Measurements from ENCODE around the gene E2F1.
A peak's percentile ranks its signal among the peaks of the same experiment; 100 is the strongest.

E2F1 gene

DNA sequence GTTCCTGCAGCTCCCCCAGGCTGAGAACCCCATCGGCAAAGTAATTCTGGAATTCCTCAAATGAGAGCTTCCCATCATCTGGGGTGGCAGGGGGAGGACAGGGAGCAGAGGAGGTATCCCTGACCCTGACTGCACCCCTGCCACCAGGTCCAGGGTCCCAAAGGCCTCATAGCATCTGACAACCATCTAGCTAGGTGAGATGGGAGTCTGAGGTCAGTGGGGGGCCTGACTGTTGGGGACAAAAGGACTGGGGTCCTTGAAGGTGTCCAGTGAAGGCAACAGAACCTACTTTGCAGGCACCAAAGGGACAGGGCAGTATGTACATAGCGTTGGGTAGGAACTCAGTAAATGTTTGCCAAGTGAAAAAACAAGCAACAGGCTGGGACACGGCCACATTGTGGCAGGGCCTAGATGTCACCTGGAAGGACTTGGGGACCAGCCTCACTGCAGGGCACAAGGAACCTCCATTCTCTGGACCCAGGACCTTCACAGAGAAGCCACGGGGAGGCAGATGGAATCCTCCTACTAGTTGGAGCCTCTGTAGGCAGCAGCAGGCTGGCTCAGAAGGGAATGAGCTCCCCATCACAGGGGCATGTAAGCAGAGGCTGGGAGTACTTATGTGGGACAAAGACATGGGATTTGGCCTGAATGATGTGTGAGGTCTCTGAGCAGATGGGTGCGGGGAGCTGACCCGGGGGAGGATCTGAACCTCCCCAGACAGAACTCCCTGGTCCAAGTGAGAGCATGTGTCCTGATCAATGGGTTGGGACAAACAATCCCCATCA lies 15.3 kb downstream of the E2F1 start:
- no peak for DNase-seq

DNA sequence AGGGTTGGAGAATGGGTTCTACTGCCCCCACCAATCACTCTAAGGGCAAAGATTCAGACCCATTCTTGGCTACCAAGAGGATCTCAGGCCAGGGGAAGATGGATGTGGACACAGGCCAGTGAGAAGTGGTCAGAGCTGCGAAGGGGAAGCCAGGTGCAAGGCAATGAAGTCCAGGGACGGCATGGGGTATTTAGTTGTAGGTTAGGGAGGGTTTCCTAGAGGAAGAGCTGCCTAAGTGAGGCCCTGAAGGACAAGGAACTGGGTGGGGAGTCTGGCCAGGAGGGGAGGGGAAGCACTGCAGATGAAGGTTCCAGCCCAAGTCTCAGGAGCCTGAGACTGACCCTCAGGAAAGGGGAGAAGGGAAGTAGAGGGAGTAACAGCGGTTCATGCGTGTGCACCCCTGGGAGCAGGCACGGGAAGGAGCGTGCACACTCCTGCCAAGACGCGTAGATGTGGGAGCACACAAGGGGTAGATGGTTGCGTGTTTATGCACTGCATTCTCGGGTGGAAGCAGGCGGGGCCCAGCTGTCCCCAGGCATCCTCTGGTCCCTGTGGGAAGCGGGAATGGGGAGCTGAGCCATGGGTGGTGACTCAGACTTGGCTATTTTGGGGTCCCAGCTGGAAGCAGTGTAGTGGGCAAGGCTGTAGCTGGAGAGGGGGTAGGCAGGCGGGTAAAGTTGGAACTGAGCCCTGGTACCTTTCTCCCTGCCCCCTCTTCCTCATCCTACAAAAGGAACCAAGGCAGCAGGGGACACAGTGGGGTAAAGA lies 16.1 kb downstream of the E2F1 start:
- no peak for DNase-seq

DNA sequence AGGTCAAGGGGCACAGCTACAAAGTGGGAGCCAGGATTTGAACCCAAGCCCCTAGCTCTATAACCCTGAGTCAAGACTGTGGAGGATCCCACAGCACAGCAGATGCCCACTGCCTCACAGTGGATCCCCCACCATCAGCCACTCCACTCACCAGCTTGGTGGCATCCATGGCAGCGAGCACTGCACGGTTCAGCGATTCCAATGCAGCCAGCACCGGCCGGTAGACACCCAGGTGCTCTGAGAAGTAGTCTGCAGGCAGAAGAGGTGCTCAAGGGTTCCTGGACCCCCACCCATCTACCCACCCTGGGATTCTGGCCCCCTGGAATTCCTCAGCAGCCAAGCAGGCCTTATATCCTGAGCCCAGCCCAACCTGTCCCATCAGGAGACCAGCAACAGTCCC lies 17.0 kb downstream of the E2F1 start:
- no peak for DNase-seq

DNA sequence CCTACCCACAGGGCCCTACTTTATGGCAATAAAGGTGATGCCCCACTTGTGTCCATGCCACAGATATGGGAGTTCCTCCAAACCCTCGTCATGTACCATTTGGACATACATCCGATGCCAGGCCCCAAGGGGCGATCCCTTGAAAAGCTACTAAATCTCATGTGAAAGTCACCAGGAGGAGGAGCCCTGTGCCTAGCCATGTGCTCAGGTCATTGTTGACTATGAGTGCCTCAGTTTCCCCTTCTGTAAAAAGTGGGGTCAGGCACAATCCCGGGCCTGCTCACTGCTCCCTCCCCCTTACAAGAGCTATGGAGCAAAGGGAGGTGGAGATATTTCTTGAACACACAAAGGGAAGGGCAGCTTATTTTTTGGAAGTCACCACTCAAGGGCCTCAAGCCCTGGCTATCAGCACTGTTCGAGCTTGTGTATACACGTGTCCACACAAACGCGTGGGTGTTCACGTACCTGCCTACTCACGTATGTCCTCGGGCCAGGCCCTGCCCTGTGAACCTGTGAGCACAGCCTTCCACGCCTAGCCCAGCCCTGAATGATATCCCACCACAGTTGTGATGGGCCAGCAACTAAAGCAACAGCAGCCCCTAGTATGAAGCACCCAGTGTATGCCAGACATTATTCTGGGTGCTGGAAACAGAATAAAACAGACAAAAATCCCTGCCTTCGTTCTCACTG lies 17.6 kb downstream of the E2F1 start:
- DNase-seq: no peak

DNA sequence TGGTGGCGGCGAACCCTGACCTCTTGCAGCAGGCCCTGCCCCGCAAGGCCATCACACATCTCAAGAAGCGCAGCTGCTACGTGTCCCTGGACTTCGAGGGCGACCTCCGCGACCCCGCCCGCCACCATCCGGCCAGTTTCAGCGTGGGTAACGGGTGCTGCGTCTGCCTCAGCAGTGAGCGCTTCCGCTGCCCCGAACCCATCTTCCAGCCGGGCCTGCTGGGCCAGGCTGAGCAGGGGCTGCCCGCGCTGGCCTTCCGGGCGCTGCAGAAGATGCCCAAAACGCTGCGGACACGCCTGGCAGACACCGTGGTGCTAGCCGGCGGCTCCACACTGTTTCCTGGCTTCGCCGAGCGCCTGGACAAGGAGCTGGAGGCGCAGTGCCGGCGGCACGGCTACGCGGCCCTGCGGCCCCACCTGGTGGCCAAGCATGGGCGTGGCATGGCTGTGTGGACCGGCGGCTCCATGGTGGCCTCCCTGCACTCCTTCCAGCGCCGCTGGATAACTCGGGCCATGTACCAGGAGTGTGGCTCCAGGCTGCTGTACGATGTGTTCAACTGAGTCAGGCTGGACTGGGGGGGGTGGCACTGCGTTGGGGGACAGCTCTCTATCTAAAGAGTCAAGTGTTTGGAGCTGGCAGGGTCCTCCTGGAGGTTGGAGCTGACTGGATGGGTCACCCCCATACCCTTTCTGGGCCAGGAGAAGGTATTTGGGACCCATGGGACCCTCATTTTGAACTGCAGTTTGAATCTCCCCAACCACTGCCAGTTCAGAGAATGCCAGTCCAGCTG lies 18.3 kb downstream of the E2F1 start:
- DNase-seq: peak; percentile 87

DNA sequence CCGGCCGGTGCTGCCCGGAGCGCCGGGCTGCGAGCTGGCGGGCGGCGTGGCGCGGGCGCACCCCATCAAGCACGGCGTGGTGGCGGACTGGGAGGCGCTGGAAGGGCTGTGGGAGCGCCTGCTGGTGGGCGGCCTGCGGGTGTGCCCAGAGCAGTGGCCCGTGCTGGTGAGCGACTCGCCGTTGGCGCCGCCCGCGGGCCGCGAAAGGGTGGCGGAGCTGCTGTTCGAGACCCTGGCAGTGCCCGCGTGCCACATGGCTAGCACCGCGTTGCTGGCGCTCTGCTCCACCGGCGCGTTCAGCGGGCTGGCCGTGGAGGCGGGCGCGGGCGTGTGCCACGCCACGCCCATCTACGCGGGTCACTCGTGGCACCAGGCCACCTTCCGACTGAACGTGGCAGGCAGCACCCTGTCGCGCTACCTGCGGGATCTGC lies 18.9 kb downstream of the E2F1 start:
- peak; percentile 60 for DNase-seq

DNA sequence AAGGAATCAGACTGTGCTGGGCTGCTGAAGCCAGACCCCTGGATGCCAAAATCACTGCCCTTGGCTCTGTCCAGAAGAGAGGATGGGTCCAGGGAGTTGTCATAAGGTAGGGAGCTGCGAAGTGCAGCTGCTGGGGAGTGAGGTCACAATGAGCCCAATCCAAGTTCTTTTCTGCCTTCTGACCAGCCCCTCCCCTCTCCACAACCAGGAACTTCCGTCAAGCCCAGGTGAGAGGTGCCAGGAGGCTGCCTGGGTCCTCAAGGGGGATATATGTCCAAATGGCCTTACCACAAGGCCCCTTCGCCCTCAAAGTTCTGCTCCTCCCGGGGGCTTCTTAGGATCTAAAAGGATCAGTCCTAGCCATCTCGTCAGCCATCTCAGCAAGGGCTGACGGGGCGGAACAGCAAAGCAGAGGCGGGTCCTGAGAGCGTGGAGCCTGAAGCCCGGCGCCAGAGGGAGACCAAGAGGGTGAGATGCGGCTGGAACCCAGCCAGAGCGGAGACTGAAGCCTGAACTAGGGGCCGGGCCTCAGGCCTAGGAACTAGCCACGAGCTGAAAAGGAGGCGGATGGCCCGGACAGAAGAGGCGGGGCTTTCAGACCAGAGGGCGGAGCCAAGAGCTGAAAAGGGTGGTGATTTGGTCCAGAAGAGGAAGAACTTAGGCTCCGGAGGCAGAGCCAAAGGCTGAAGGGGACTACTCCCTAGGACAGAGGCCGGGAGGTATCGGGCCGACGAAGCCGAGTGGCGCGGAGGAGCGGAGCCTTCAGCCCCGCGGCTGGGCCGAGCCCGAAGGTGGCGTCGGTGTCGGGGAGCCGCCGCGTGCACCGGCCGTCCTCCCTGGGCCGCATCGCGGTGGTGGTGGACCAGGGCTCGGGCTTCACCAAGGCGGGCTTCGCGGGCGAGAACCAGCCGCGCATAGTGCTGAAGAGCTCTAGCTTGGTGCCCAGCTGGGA lies 19.6 kb downstream of the E2F1 start, which contains the start of gene ACTL10:
ACTL10 (plus strand) TSS at position 651 of the 952 bp plus-strand sequence. CDS start 555 bp downstream, outside the sequence.
- peak; percentile 91 for DNase-seq

DNA sequence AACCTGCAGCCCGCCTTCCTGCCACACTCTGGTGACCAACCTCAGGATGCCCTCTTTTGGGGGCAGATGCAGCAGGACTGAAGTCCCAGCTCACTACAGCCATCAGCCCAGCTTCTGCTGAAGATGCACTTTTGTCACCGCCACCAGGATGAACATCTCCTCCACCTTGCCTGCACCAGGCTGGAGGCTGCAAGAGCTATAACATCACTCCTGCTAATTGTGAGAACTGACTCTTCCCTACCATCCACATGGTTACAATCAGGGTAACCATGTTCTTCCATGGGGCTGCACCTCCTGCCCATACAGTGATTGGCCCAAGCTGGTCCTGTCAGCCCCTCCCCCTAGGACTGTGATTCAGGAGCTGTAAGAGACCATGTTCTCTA lies 21.4 kb downstream of the E2F1 start:
- DNase-seq: no peak

DNA sequence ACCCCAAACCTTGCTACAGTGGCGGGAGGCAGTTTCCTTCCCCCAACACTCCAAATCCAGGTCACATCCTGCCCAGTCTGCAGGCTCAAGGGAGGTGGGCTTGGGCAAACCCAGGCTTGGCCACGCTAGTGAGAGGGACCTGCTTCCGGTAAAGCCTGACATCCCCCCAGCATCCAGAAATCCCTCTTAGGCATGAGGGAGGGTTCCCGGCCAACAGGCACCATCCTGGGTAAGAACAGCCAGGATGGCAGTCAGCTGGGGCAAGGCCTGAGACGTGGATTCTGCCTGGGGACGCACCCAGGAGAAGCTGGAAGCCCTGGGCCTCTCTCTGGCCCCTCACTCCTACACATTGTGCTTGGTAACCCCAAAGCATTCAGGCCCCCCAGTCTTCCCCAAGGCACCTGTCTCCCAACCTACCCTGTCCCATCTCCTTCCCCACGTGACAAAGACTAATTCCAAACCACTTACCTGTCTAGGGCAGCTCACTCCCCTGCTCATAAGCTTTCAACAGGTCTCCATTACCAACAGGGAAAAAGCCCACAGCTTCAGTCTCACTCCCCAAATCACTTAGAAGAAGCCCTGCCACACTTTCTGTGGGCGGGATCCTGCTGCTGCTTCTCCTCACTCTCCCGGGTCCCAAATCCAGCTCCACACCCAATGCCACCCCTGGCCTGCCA lies 22.0 kb downstream of the E2F1 start:
- DNase-seq: no peak

DNA sequence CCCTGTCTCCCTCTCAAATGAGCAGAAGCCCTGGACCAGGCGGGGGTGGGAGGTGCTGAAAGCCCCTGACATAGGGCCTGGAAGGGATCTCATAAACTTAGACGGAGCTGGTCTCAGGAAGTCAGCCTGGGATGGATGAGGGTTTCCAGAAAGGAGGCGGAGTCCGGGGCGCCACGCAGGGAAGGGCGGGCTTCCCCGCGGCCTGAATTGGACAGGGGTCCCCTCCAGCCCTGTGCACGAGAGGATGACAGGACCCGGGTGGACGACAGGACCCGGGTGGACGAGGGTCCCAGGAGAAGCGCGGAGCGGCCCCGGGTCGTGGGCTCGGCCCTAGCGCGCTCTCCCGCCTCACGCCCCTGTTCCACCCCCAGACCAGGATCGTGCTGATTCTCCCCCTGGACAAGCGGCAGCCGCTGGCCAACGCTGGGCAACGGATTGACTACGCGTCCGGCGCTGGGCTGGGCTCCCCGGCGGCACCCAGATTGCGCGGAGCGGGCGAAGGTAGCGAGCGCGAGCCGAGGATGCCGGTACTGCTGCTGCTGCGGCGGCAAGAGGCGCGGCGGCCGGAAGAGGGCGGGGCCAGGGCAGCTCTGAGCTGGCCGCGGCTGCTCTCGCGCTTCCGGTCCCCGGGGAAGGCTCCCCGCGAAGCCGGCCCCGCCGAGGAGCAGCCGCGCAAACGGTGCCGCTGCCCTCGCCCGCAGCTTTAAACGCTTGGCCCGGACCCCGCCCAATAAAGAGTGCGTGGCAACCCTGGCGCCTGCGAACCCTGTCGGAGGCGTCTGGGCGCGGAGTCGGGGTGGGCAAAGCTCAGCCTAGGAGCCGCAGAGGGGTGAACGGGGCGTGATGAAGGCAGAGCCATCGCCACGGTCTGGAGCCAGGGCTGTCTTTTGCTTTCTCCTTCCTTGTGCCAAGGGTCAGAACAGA lies 22.8 kb downstream of the E2F1 start:
- peak; percentile 82 for DNase-seq

DNA sequence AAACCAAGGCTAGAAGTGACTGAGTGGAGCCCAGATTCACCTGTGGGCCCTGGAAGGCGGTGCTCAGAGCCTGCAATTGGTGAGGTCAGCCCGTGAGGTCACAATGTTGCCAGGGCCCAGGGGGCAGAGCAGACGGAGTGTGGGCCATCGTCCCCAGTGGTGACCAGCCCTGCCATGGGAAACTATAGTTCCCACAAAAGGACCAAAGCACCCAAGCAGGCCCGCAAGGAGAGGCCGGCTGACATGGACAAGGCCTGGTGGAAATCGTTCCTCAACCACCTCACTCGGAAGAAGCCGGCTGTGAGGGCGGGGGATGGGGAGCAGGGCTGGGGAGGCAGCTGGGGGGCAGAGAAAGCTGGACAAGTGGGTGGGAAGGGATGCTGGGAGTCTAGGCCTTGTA lies 24.0 kb downstream of the E2F1 start, which contains the start of gene C20orf144:
C20orf144 (plus strand) TSS at position 156 of the 400 bp plus-strand sequence; CDS start at position 175, 19 bp downstream.
- DNase-seq: no peak

DNA sequence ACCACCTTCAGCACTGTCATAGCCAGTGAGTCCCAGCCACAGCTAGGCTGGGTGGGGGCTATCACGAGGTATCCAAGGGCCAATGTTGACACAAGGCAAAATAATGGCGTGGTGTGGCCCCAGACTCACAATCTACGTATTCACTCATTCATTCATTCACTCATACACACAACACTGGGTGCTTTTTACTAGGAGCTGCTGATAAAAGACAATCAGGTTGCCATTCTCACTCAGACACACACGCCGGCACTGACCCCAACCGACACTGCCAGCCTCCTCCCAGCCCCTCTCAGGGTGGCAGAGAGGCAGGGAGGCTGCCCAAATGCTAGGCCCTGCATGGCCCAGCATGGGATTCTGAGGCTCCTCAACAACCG lies 25.5 kb downstream of the E2F1 start:
- DNase-seq: no peak

DNA sequence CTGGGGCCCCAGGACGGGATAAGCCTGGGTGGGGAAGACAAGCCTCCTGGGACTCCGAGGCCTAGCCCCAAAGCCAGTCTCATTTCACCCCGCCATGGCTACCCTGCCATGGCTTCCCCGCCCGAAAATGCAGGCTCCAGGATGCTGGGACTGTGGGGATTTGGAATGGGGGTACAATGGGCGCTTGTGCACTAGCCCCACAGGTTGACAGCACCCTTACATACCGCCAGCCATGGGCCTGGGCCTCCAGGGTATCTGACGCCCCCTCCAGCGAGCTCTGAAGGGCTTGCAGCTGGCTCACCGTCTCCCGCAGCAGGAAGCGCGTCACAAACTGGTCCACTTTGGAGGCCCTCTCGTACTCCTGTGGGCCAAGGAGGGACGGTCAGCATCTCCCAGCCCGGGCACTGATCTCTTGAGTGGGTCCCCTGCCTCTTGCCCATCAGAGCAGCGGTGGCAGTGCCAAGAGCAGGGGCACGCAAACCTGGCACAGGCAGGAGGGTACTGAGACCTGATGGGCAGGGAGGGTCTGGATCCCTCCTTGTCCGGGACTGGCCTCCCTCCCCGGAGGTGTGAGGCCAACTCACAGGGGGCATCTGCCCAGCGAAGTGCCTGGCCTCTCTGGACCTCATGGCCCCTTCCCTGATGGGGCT lies 26.0 kb downstream of the E2F1 start:
- no peak for DNase-seq

DNA sequence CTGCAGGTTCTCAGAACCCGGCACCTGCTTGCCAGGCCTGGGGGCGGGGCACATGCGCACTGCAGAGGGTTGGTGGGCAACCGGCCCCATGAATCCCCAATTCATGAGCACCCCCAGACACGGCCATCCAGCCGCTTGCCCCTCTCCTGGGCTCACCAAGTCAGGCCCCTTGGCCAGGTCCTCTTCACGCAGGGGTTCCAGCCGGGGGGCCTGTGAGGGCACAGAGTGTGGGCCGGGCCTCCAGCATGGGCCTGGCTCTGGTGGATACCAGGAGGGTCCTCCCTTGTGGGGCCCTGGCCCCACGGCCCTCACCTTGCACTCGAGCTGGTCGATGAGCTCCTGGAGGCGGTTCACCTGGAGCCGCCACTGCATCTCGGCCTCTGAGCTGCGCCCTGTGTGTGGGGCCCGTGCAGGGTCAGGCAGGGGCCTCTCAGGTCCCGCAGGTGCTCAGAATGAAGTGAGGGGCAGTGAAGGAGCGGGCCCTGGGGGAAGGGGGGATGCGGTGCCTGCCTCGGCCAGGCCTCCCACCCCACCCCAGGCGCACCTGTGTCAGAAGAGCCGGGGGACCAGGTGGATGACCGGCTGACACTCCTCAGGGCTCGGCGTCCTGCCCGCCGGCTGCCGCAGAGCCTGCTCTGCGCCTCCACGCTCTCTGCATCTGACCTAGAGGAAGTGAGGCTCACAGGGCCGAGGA lies 26.7 kb downstream of the E2F1 start:
- no peak for DNase-seq

DNA sequence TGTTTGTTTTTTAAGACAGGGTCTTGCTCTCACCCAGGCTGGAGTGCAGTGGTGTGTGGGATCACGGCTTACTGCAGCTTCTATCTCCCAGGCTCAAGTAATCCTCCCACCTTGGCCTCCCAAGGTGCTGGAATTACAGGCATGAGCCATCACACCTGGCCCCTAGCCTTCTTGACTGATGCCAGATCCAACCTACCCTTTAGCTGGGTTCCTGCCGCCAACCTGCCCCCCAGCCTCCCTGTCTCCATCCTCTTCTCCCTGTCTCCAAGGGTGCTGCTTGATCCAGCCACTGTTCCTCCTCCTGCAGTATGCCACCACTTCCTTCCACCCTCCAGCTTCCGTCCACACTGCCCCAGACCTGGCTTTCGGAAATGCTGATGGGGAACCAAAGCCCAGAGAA lies 27.3 kb downstream of the E2F1 start:
- DNase-seq: no peak

DNA sequence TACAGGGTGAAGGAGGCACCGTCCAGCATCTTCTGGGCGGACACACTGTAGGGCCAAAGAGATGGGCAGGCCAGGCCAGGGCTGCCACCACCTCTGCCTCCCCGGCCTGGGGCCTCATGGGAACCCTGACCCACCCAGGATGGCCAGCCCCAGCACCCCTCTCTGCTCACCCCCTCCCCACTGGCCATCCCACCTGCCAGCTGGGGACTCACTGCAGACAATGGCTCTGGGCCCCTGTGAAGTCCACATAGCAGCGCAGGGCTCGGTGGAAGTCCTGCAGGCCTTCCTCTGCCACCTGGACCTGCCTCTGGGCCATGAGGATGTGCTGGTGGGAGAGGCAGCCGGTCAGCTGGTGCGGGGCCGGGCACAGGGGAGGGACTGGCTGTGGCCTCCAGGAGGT lies 27.7 kb downstream of the E2F1 start:
- DNase-seq: no peak

DNA sequence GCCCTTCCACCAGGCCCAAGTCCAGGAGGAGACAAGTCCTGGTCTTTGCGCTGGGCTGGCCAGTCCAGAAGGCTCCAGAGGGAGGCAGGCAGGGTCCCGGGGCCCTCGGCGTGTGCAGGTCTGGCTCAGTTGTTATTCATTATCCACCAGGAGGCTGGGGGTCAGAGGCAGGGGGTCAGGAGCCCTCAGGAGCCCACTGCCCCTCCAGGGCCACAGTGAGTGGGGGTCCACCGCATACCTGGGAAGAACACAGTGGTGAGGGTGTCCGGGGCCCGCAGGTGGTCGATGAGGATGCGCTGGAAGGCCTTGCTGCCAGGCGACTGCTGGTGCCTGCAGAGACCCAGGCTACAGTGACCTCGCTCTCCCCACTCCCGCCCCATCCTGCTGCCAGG lies 28.5 kb downstream of the E2F1 start:
- DNase-seq: no peak
